GM23338 (cell line): ENCODE measurements around the gene R3HCC1L.

Experiments
- CREB1 ChIP-seq: fragments of 250-450 bp; sonication (Bioruptor Pico); IDR thresholded peaks from 2 replicates; pipeline ENCODE4 v1.5.0; 2020; ENCODE audit warnings: low read depth, mild to moderate bottlenecking, moderate library complexity
- EZH2 ChIP-seq: fragments of 200-600 bp; sonication (generic); IDR thresholded peaks from one replicate; pipeline ENCODE4 v1.8.0; 2017; ENCODE audit warnings: antibody characterized with exemption, mild to moderate bottlenecking, low read depth; ENCODE audit not compliant: unreplicated experiment
- EZH2phosphoT487 ChIP-seq: fragments of 200-600 bp; sonication (generic); IDR thresholded peaks from one replicate; pipeline ENCODE4 v1.8.1; 2018; ENCODE audit warnings: antibody characterized with exemption; ENCODE audit not compliant: unreplicated experiment
- JUNB ChIP-seq: IDR thresholded peaks from one replicate; pipeline ENCODE4 v1.6.1; 2016; ENCODE audit warnings: antibody characterized with exemption; ENCODE audit not compliant: unreplicated experiment
- NANOG ChIP-seq: IDR thresholded peaks from 2 replicates; pipeline ENCODE4 v1.6.1; 2016; ENCODE audit warnings: antibody characterized with exemption, borderline replicate concordance
- POLR2AphosphoS5 ChIP-seq: IDR thresholded peaks from 2 replicates; pipeline ENCODE4 v1.6.1; 2016; ENCODE audit warnings: antibody characterized with exemption, low read depth
- ZNF114 ChIP-seq: fragments of 250-450 bp; sonication (Bioruptor Pico); IDR thresholded peaks from 2 replicates; pipeline ENCODE4 v1.5.0; 2020; ENCODE audit warnings: mild to moderate bottlenecking, moderate library complexity
- ZNF331 ChIP-seq: fragments of 250-450 bp; sonication (Bioruptor Pico); IDR thresholded peaks from 2 replicates; pipeline ENCODE4 v1.5.0; 2020; ENCODE audit warnings: low read depth, mild to moderate bottlenecking, moderate library complexity
- TF ChIP-seq, protein P1 (sequence below), 2 experiments: fragments of 200-600 bp in 1 of 2; sonication (generic) in 1 of 2; conservative IDR thresholded peaks; 2 replicates each; pipeline versions ENCODE4 v1.5.1 to v1.6.1; 2016 to 2017; ENCODE audit warnings: antibody characterized with exemption in 2 of 2, low read depth in 2 of 2, mild to moderate bottlenecking in 2 of 2, moderate library complexity in 1 of 2
- TF ChIP-seq, protein P2 (sequence below): IDR thresholded peaks from one replicate; pipeline ENCODE4 v1.6.1; 2018; ENCODE audit warnings: antibody characterized with exemption; ENCODE audit not compliant: unreplicated experiment
- TF ChIP-seq, protein P3 (sequence below): IDR thresholded peaks from 2 replicates; pipeline ENCODE4 v1.6.1; 2016; ENCODE audit warnings: antibody characterized with exemption

DNA sequence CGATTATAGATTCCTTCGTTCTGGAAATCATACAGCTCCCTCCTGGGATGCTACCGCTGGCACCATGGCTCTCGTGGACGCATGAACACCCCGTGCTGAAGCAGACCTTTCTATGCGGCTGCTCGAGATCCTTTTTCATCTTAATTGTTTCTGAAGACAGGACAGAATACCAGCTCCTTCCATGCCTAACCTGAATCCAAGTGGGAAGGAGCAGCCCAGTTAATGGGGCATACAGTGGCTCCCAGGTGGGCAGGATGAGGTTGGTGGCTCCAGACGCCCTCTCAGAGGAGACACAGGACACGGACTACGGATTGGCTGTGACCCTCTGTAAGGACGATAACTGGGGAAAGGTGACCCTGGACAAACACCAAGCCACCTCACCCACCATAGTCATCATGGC, 152.0 kb downstream of the R3HCC1L start:
- TF ChIP-seq, protein P1, sequence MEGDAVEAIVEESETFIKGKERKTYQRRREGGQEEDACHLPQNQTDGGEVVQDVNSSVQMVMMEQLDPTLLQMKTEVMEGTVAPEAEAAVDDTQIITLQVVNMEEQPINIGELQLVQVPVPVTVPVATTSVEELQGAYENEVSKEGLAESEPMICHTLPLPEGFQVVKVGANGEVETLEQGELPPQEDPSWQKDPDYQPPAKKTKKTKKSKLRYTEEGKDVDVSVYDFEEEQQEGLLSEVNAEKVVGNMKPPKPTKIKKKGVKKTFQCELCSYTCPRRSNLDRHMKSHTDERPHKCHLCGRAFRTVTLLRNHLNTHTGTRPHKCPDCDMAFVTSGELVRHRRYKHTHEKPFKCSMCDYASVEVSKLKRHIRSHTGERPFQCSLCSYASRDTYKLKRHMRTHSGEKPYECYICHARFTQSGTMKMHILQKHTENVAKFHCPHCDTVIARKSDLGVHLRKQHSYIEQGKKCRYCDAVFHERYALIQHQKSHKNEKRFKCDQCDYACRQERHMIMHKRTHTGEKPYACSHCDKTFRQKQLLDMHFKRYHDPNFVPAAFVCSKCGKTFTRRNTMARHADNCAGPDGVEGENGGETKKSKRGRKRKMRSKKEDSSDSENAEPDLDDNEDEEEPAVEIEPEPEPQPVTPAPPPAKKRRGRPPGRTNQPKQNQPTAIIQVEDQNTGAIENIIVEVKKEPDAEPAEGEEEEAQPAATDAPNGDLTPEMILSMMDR (conservative IDR thresholded peaks at IDR 0.05; ENCODE audit: low read depth in 2 of 2): no peak
- TF ChIP-seq EZH2 (no peak), EZH2phosphoT487 (no peak), CREB1 (no peak), POLR2AphosphoS5 (no peak), NANOG (no peak), ZNF331 (CRISPR knock-in tag) (no peak), ZNF114 (no peak), JUNB (no peak)
- TF ChIP-seq, protein P2, sequence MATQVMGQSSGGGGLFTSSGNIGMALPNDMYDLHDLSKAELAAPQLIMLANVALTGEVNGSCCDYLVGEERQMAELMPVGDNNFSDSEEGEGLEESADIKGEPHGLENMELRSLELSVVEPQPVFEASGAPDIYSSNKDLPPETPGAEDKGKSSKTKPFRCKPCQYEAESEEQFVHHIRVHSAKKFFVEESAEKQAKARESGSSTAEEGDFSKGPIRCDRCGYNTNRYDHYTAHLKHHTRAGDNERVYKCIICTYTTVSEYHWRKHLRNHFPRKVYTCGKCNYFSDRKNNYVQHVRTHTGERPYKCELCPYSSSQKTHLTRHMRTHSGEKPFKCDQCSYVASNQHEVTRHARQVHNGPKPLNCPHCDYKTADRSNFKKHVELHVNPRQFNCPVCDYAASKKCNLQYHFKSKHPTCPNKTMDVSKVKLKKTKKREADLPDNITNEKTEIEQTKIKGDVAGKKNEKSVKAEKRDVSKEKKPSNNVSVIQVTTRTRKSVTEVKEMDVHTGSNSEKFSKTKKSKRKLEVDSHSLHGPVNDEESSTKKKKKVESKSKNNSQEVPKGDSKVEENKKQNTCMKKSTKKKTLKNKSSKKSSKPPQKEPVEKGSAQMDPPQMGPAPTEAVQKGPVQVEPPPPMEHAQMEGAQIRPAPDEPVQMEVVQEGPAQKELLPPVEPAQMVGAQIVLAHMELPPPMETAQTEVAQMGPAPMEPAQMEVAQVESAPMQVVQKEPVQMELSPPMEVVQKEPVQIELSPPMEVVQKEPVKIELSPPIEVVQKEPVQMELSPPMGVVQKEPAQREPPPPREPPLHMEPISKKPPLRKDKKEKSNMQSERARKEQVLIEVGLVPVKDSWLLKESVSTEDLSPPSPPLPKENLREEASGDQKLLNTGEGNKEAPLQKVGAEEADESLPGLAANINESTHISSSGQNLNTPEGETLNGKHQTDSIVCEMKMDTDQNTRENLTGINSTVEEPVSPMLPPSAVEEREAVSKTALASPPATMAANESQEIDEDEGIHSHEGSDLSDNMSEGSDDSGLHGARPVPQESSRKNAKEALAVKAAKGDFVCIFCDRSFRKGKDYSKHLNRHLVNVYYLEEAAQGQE: no peak
- TF ChIP-seq, protein P3, sequence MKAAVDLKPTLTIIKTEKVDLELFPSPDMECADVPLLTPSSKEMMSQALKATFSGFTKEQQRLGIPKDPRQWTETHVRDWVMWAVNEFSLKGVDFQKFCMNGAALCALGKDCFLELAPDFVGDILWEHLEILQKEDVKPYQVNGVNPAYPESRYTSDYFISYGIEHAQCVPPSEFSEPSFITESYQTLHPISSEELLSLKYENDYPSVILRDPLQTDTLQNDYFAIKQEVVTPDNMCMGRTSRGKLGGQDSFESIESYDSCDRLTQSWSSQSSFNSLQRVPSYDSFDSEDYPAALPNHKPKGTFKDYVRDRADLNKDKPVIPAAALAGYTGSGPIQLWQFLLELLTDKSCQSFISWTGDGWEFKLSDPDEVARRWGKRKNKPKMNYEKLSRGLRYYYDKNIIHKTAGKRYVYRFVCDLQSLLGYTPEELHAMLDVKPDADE: no peak
